Stimulated activated naive CD8-positive, alpha-beta T cell treated with anti-CD3 and anti-CD28 coated beads, Interleukin-15, Interleukin-2, amounts not matched to agents 100 ng/mL and 50 ng/mL, for 24 hours (primary cell): ENCODE results near the gene CLDN5.
"Not testable (repeated sequence)": the region's sequence is repeated elsewhere in the genome, so short reads cannot be mapped to it uniquely, and the experiment has no call there.

Experiments used
- H3K27ac Mint-ChIP-seq: one replicate; pipeline ENCODE4 v1.8.0; 2021; ENCODE audit warnings: mild to moderate bottlenecking, mixed read lengths
- H3K27me3 Mint-ChIP-seq: one replicate; pipeline ENCODE4 v1.8.0; 2021; ENCODE audit warnings: mixed read lengths
- H3K36me3 Mint-ChIP-seq: one replicate; pipeline ENCODE4 v1.8.0; 2021; ENCODE audit warnings: low read depth, mixed read lengths
- H3K4me1 Mint-ChIP-seq: one replicate; pipeline ENCODE4 v1.8.0; 2021; ENCODE audit warnings: low read depth, mixed read lengths
- H3K4me3 Mint-ChIP-seq: one replicate; pipeline ENCODE4 v1.8.0; 2021; ENCODE audit warnings: mild to moderate bottlenecking, mixed read lengths
- H3K9me3 Mint-ChIP-seq: one replicate; pipeline ENCODE4 v1.8.0; 2021; ENCODE audit warnings: mixed read lengths

Gene CLDN5

DNA sequence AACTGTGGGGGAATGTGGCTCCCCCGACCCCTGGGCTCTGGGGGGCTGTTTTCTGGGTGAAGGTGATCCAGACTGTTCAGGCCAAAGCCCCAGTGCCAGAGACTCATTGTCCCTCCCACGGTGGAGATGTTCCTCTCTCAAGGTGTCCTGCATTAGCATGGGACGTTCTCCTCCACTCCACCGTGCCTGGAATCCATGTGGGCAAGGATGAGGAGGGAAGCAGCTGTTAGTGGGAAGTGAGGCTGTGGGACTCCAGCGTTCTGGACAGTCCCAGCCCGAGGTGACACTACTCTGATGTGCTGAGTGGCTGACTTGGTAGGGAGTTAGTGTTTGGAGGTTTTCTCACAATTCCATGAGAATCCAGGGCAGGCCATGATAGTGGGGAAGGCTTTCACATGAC is 31.4 kb upstream of the CLDN5 start:
- Mint-ChIP-seq H3K27ac (no peak overlapping the region), H3K4me3 (no peak overlapping the region), H3K36me3 (no peaks in the 10 kb centered on the region), H3K4me1 (no peaks in the 10 kb centered on the region), H3K9me3 (no peaks in the 10 kb centered on the region), H3K27me3 (peaks cover 4% of the 10 kb centered on the region)

DNA sequence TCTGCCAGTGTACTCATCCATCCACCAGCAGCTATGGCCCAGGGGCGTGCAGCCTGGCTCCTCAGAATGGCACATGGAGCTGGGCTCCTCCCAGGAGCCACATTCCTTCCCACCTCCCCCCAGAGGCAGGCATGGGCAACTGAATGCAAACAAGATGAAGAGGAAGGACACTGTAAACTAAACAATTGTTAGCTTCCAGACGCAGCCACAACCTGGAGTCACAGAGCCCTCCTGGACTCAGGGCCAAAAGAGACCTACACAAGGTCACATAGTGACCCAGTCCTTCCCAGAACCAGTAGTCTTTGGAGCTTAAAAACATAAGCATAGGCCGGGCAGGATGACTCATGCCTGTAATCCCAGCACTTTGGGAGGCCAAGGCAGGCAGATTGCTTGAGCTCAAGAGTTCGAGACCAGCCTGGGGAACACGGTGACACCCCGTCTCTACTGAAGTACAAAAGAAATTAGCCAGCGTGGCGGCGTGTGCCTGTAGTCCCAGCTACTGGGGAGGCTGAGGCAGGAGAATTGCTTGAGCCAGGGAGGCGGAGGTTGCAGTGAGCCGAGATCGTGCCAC is 30.7 kb upstream of the CLDN5 start:
- H3K9me3 Mint-ChIP-seq = no peaks in the 10 kb centered on the region
- no peak overlapping the region for H3K4me3 Mint-ChIP-seq
- no peaks in the 10 kb centered on the region for H3K36me3 Mint-ChIP-seq
- H3K27ac Mint-ChIP-seq = no peak overlapping the region
- H3K27me3 Mint-ChIP-seq = peaks cover 4% of the 10 kb centered on the region
- no peaks in the 10 kb centered on the region for H3K4me1 Mint-ChIP-seq

DNA sequence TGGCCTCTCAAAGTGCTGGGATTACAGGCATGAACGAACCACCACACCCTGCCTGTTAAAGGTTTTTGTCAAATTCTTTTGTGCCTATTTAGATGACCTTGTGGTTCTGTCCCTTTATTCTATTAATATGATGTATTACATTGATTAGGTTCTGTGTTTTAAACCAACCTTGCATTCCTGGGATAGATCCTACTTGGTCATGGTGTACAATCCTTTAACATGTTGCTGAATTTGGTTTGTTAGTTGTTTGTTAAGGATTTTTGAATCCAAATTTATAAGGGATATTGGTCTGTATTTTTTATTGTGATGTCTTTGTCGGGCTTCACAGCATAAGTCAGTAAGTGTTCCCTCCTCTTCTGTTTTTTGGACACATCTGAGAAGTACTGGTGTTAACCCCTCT is 29.0 kb upstream of the CLDN5 start:
- Mint-ChIP-seq H3K9me3 (no peaks in the 10 kb centered on the region), H3K36me3 (no peaks in the 10 kb centered on the region), H3K4me3 (no peak overlapping the region), H3K27me3 (peaks cover 4% of the 10 kb centered on the region), H3K4me1 (no peaks in the 10 kb centered on the region), H3K27ac (no peak overlapping the region)

DNA sequence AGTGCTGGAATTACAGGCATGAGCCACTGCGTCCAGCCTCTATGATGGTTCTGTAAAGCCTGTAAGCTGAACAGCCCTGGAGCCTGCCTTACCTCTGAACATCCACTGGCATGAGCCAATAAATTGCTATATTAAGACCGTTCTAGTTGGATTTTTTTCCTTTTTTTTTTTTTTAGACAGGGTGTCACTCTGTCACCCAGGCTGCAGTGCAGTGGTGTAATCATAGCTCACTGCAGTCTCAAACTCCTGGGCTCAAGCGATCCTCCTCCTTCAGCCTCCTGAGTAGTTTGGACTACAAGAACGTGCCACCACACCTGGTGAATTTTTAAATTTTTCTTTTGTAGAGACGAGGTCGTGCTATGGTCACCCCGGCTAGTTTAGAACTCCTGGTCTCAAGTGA is 26.2 kb upstream of the CLDN5 start:
- H3K27me3 Mint-ChIP-seq = peaks cover 4% of the 10 kb centered on the region
- H3K9me3 Mint-ChIP-seq = no peaks in the 10 kb centered on the region
- no peak overlapping the region for H3K27ac Mint-ChIP-seq

DNA sequence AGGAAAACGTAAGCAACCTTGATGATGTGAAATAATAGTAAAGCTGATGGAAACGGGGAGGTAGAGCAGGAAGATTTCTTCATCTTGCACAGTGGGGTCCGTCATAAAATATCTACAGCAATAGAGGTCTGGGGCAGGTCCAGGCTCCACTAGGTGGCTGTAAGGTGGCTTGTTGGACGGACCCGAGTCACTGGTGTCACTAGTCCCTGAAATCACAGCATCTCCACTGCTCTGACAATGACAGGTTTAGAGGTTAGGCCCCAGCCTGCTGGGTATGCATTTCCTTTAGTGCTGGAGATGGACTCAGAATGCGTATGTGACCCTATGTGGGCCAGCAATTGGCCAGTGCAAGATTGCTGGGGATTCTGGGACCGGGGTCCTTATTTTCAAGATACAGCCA is 25.2 kb upstream of the CLDN5 start:
- no peaks in the 10 kb centered on the region for H3K36me3 Mint-ChIP-seq

More for the DNA sequence above, 26.2 kb upstream of the CLDN5 start:
- no peaks in the 10 kb centered on the region for H3K36me3 Mint-ChIP-seq
- no peaks in the 10 kb centered on the region for H3K4me1 Mint-ChIP-seq
- no peak overlapping the region for H3K4me3 Mint-ChIP-seq

DNA sequence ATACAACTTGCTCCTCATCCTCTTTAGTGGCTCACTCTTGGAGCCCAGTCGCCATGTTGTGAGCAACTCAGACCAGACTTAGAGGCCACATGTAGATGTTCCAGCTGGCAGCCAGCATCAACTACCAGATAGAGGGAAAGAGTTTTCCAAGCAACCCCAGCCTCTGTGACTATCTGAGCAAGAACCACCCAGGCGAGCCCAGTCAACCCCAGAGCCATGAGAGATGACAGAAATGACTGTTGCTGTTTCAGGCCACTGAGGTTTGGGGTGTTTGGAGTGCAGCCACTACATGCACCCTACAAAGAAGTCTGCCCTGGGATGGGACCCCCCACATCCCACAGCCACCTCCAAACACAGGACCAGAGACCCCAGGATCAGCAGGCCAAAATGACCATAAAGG is 24.8 kb upstream of the CLDN5 start:
- no peak overlapping the region for H3K4me3 Mint-ChIP-seq
- H3K9me3 Mint-ChIP-seq = no peaks in the 10 kb centered on the region
- H3K27me3 Mint-ChIP-seq = peaks cover 3% of the 10 kb centered on the region
- H3K36me3 Mint-ChIP-seq = no peaks in the 10 kb centered on the region
- H3K27ac Mint-ChIP-seq = no peak overlapping the region
- no peaks in the 10 kb centered on the region for H3K4me1 Mint-ChIP-seq

More for the DNA sequence above, 25.2 kb upstream of the CLDN5 start:
- Mint-ChIP-seq H3K9me3 (no peaks in the 10 kb centered on the region), H3K27me3 (peaks cover 5% of the 10 kb centered on the region), H3K27ac (no peak overlapping the region), H3K4me1 (no peaks in the 10 kb centered on the region), H3K4me3 (no peak overlapping the region)

DNA sequence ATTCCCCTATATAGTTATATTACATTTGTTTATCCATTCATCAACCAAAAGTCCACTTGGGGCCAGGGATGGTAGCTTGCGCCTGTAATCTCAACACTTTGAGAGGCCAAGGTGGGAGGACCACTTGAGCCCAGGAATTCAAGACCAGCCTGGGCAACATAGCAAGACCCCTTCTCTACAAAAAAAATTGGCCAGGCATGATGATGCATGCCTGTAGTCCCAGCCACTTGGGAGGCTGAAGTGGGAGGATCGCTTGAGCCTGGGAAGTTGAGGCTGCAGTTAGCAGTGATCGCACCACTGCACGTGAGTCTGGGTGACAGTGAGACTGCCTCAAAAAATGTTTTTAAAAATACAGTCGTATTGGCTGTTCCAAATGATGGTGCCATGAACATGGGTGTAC is 24.2 kb upstream of the CLDN5 start:
- not testable (repeated sequence) for H3K9me3 Mint-ChIP-seq, H3K4me3 Mint-ChIP-seq, H3K36me3 Mint-ChIP-seq, H3K27me3 Mint-ChIP-seq, H3K4me1 Mint-ChIP-seq, H3K27ac Mint-ChIP-seq

DNA sequence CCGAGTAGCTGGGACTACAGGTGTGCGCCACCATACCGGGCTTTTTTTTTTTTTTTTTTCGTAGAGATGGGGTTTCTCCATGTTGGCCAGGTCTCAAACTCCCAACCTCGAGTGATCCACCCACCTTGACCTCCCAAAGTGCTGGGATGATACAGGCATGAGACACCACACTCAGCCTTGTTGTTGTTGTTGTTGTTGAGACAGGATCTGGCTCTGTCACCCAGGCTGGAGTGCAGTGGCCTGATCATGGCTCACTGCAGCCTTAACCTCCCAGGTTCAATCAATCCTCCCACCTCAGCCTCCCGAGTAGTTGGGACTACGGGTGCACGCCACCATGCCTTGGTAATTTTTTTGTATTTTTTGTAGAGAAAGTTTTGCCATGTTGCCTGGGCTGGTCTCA is 23.4 kb upstream of the CLDN5 start:
- Mint-ChIP-seq H3K36me3 (no peaks in the 10 kb centered on the region), H3K4me3 (no peak overlapping the region), H3K9me3 (no peaks in the 10 kb centered on the region), H3K4me1 (no peaks in the 10 kb centered on the region), H3K27ac (no peak overlapping the region), H3K27me3 (peaks cover 7% of the 10 kb centered on the region)

DNA sequence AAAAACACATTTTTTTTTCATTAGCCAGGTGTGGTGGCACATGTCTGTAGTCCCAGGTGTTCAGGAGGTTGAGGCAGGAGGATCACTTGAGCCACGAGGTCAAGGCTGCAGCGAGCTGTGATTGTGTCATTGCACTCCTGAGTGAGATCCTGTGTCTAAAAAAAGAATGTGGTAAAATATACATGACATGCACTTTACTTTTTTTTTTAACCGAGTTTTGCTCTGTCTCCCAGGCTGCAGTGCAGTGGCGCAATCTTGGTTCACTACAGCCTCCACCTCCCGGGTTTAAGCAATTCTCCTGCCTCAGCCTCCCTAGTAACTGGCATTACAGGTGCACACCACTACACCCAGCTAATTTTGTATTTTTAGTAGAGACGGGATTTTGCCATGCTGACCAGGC is 22.5 kb upstream of the CLDN5 start:
- Mint-ChIP-seq H3K4me1 (no peaks in the 10 kb centered on the region), H3K27me3 (peaks cover 7% of the 10 kb centered on the region), H3K27ac (no peak overlapping the region), H3K36me3 (no peaks in the 10 kb centered on the region), H3K9me3 (no peaks in the 10 kb centered on the region), H3K4me3 (no peak overlapping the region)

DNA sequence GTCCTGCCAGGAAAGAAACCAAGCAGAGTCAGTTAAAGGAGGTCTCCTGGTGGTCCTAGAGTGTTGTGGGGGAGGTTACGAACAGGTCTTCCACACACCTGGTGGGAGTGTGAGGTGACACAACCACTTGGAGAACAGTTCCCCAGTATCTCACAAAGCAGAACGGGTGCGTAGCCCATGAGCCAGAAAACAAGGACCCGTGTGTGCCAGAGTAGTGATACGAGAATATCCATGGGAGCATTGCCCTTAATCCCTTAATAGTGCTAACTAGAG is 21.7 kb upstream of the CLDN5 start:
- no peaks in the 10 kb centered on the region for H3K4me1 Mint-ChIP-seq
- H3K27ac Mint-ChIP-seq = no peak overlapping the region

DNA sequence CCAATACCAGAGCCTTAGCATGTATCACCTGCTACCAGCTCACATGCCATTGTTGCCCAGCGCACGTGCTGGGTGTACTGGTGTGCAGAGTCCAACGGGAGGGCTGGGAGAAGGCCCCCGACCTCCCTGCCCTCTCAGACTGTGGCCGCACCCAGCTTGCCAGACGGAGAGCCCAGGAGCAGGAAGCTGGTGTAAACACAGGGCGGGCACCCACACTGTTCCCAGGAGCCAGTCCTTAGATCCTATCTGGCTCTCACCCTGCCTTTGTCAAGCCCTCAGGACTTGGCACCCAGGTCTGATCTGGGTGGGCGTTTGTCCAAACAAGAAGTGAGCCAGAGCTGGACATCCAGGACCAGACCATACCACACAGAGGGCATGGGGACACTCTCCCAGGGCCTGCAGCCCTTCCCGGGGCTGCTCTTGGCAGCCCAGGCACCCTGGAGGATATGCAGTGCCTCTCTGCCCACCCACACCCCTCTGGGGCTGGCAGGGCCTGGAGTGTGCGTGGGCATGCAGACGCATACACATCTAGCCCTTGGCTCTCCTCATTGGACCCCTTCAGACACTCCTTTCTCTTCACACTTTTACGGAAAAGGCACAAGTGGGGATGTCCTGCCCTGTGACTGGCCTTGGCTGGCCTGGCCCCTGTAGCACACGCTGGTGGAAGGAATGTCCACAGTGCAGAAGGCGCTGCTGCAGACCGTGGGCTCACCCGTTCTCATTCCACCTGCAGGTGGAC is 19.9 kb upstream of the CLDN5 start:
- no peaks in the 10 kb centered on the region for H3K9me3 Mint-ChIP-seq
- H3K4me3 Mint-ChIP-seq = no peak overlapping the region
- H3K4me1 Mint-ChIP-seq = no peaks in the 10 kb centered on the region
- H3K36me3 Mint-ChIP-seq = no peaks in the 10 kb centered on the region
- H3K27me3 Mint-ChIP-seq = peaks cover 7% of the 10 kb centered on the region
- H3K27ac Mint-ChIP-seq = no peak overlapping the region

More for the DNA sequence above, 21.7 kb upstream of the CLDN5 start:
- H3K4me3 Mint-ChIP-seq = no peak overlapping the region
- no peaks in the 10 kb centered on the region for H3K9me3 Mint-ChIP-seq
- H3K36me3 Mint-ChIP-seq = no peaks in the 10 kb centered on the region
- peaks cover 7% of the 10 kb centered on the region for H3K27me3 Mint-ChIP-seq

DNA sequence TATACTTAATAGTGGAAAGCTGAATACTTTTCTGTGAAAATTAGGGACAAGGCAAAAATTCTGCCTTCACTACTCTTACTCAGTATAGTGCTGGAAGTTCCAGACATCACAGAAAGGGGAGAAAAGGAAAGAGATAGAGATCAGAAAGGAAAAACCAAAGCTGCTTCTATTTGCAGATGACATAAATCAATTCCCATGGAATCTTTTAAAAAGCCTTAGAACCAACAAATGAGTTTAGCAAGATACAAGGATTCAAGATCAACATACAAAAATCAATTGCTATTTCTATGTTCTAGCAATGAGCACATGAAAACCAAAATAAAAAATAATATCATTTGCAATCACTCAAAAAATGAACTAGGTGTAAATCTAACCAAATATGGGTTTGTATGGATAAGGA is 16.2 kb upstream of the CLDN5 start:
- no peaks in the 10 kb centered on the region for H3K36me3 Mint-ChIP-seq
- H3K4me3 Mint-ChIP-seq = no peak overlapping the region
- H3K4me1 Mint-ChIP-seq = no peaks in the 10 kb centered on the region

DNA sequence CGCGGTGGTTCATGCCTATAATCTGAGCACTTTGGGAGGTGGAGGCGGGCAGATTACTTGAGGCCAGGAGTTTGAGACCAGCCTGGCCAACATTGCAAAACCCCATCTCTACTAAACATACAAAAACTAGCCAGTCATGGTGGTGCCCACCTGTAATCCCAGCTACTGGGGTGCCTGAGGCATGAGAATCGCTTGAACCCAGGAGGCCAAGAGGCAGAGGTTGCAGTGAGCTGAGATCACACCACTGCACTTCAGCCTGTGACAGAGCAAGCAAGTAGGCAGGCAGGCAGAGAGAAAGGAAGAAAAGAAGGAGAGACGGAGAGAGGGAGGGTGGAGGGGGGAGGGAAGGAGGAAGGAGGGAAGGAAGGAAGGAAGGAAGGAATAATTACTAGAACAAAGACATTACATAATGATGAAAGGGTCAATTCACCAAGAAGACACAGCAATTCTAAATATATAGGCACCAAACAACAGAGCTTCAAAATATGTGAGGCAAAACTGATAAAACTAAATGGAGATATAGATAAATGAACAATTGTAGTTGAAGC is 13.8 kb upstream of the CLDN5 start:
- Mint-ChIP-seq H3K27ac (no peak overlapping the region), H3K4me1 (no peaks in the 10 kb centered on the region)

More for the DNA sequence above, 16.2 kb upstream of the CLDN5 start:
- Mint-ChIP-seq H3K27me3 (peaks cover 7% of the 10 kb centered on the region), H3K27ac (no peak overlapping the region), H3K9me3 (no peaks in the 10 kb centered on the region)

DNA sequence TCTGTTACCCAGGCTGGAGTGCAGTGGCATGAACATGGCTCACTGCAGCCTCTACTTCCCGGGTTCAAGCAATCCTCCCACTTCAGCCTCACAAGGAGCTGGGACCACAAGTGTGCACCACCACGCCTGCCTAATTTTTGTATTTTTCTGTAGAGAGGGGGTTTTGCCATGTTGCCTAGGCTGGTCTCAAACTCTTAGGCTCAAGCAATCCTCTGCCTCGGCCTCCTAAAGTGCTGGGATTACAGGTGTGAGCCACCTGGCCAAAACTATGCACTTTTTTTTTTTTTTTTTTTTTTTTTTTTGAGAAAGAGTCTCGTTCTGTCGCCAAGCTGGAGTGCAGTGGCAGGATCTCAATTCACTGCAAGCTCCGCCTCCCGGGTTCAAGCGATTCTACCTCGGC is 12.4 kb upstream of the CLDN5 start:
- H3K4me3 Mint-ChIP-seq = no peak overlapping the region
- H3K4me1 Mint-ChIP-seq = no peaks in the 10 kb centered on the region
- H3K9me3 Mint-ChIP-seq = no peaks in the 10 kb centered on the region
- H3K27me3 Mint-ChIP-seq = peaks cover 13% of the 10 kb centered on the region
- no peaks in the 10 kb centered on the region for H3K36me3 Mint-ChIP-seq
- H3K27ac Mint-ChIP-seq = no peak overlapping the region

More for the DNA sequence above, 13.8 kb upstream of the CLDN5 start:
- peaks cover 9% of the 10 kb centered on the region for H3K27me3 Mint-ChIP-seq
- H3K4me3 Mint-ChIP-seq = no peak overlapping the region
- H3K36me3 Mint-ChIP-seq = no peaks in the 10 kb centered on the region
- H3K9me3 Mint-ChIP-seq = no peaks in the 10 kb centered on the region

DNA sequence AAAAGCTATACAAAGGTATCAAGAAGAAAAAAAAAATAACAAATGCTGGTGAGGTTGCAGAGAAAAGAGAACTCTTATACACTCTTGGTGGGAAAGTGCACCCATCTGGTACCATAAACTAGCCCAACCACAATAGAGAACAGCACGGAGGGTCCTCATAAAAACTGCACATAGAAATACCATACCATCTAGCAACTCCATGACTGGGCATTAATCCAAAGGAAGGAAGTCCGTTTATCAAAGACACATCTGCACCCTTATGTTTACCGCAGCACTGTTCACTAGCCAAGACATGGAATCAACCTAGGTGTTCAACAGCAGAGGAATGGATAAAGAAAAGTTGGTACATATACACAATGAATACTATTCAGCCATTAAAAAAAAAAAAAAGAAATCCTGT is 10.8 kb upstream of the CLDN5 start:
- H3K27ac Mint-ChIP-seq = no peak overlapping the region
- no peak overlapping the region for H3K4me3 Mint-ChIP-seq
- no peaks in the 10 kb centered on the region for H3K9me3 Mint-ChIP-seq
- peaks cover 13% of the 10 kb centered on the region for H3K27me3 Mint-ChIP-seq
- no peaks in the 10 kb centered on the region for H3K36me3 Mint-ChIP-seq
- no peaks in the 10 kb centered on the region for H3K4me1 Mint-ChIP-seq

DNA sequence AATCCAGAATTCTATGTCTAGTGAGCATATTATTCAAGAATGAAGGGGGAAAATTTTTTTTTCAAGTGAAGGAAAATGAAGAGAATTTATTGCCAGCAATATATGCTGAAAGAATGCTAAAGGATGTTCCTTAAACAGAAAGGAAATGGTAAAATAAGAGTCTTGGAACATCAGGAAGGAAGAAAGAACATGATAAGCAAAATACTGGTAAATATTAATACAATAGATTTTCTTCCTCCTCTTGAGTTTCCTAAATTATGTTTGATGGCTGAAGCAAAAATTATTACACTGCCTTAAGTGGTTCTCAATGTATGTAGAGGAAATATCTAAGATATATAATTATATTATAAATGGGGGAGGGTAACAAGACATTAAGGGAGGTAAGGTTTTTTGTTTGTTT is 9.6 kb upstream of the CLDN5 start:
- Mint-ChIP-seq H3K4me1 (no peaks in the 10 kb centered on the region), H3K27me3 (peaks cover 13% of the 10 kb centered on the region), H3K36me3 (no peaks in the 10 kb centered on the region), H3K27ac (no peak overlapping the region), H3K4me3 (no peak overlapping the region), H3K9me3 (no peaks in the 10 kb centered on the region)
